Measurements from ENCODE around the gene KATNAL2.

GRCh38 chr18:46939998-46940571 lies 22.7 kb downstream of the KATNAL2 start:
- TF ChIP-seq TP53 (CRISPR knock-in tag; IDR thresholded peaks at IDR 0.05) (no peak), RNF2 (IDR thresholded peaks at IDR 0.05; ENCODE audit: borderline replicate concordance, low read depth) (no peak), RAD21 (conservative IDR thresholded peaks at IDR 0.05 in 1 of 2, IDR thresholded peaks at IDR 0.05 in 1 of 2) (no peak), CEBPB (IDR thresholded peaks at IDR 0.05) (no peak), REST (IDR thresholded peaks at IDR 0.05) (no peak), CTCF (IDR thresholded peaks at IDR 0.05) (no peak), ZC3H11A (IDR thresholded peaks at IDR 0.05) (no peak), JUN (IDR thresholded peaks at IDR 0.05) (no peak)

All from A549 (cell line).